Left ventricle myocardium superior (tissue), 1 donor: ENCODE results near the gene NDOR1. TPM values are rescaled to one million over a fixed set of nuclear protein-coding genes. Genes with fewer than 3 reads are reported as not detected.

ENCODE experiments used
- ATAC-seq: fragments of 200-7000 bp; cut with Tn5 transposase; one replicate; pipeline ENCODE4 v1.9.1; 2020; ENCODE audit warnings: mild to moderate bottlenecking, moderate library complexity
- DNase-seq: peaks from one replicate; pipeline ENCODE4 v3.0.0-alpha.2; 2020
- intact Hi-C: fragments of 100-400 bp; cut with micrococcal nuclease; formaldehyde crosslinking; loops from one replicate; pipeline ENCODE4 v1.11.0; 2022
- total RNA-seq: library from RNA; stranded (reverse); fragmentation: NEBNext Ultra II Directional; extraction: Animal tissue kit (Norgen Biotek cat#: 25700); gene quantifications from one replicate; pipeline ENCODE4 v1.2.1, GENCODE V29; 2021
- donor health status: DM: no; HTN: yes; CAD: no; lungs with severe emphysema.

Gene NDOR1
- total RNA-seq, 1 donor from 2014 or later = 5.7 TPM

- peak; percentile 86 for DNase-seq
- intact Hi-C loops = no loop called here
- peak; percentile 32 for ATAC-seq
Observed at GRCh38 chr9:137227054-137227852, 21.8 kb downstream of the NDOR1 start, which contains the start of gene RNF224. RNF224 (plus strand) TSS chr9:137227502; CDS start chr9:137228336, 834 bp downstream.

GRCh38 chr9:137227853-137228505, 22.5 kb downstream of the NDOR1 start:
- ATAC-seq = no peak
- intact Hi-C loops = no loop called here
- no peak for DNase-seq

GRCh38 chr9:137228506-137228967, 23.0 kb downstream of the NDOR1 start:
- DNase-seq (no peak), ATAC-seq (no peak)
- intact Hi-C loops = no loop called here

GRCh38 chr9:137228968-137229896, 23.7 kb downstream of the NDOR1 start:
- intact Hi-C loops = no loop called here
- DNase-seq (no peak), ATAC-seq (no peak)

- intact Hi-C loops = loop anchor here (10.0 kb wide), 1 partner anchor 105 kb away; no protein-coding TSS in a partner anchor
- DNase-seq (no peak), ATAC-seq (no peak)
Observed at GRCh38 chr9:137229903-137230704, 24.6 kb downstream of the NDOR1 start.

- no peak for DNase-seq
- intact Hi-C loops = loop anchor here (10.0 kb wide), 1 partner anchor 106 kb away; no protein-coding TSS in a partner anchor
- no peak for ATAC-seq
Observed at GRCh38 chr9:137230705-137231371, 25.3 kb downstream of the NDOR1 start, which contains the start of gene SLC34A3. SLC34A3 (plus strand) TSS chr9:137230901; CDS start chr9:137231703, 802 bp downstream.

GRCh38 chr9:137231372-137232039, 26.0 kb downstream of the NDOR1 start:
- intact Hi-C loops = loop anchor here (10.0 kb wide), 1 partner anchor 107 kb away; no protein-coding TSS in a partner anchor
- ATAC-seq (no peak), DNase-seq (no peak)

GRCh38 chr9:137232101-137232500, 26.6 kb downstream of the NDOR1 start:
- intact Hi-C loops = loop anchor here (10.0 kb wide), 1 partner anchor 107 kb away; no protein-coding TSS in a partner anchor
- DNase-seq (no peak), ATAC-seq (no peak)

- intact Hi-C loops = loop anchor here (10.0 kb wide), 1 partner anchor 108 kb away; no protein-coding TSS in a partner anchor
- ATAC-seq = no peak
Observed at GRCh38 chr9:137232510-137232909, 27.0 kb downstream of the NDOR1 start.

GRCh38 chr9:137233143-137233980, 27.9 kb downstream of the NDOR1 start:
- no peak for ATAC-seq
- DNase-seq = no peak
- intact Hi-C loops = loop anchor here (10.0 kb wide), 1 partner anchor 109 kb away; no protein-coding TSS in a partner anchor

More at GRCh38 chr9:137232510-137232909, 27.0 kb downstream of the NDOR1 start:
- DNase-seq = no peak

- ATAC-seq (no peak), DNase-seq (no peak)
- intact Hi-C loops = loop anchor here (10.0 kb wide), 1 partner anchor 109 kb away; no protein-coding TSS in a partner anchor
Observed at GRCh38 chr9:137234055-137234697, 28.7 kb downstream of the NDOR1 start.

- no peak for DNase-seq
- no peak for ATAC-seq
- intact Hi-C loops = loop anchor here (10.0 kb wide), 1 partner anchor 110 kb away; no protein-coding TSS in a partner anchor
Observed at GRCh38 chr9:137234758-137235423, 29.4 kb downstream of the NDOR1 start.

- intact Hi-C loops = loop anchor here (10.0 kb wide), 1 partner anchor 111 kb away; no protein-coding TSS in a partner anchor
Observed at GRCh38 chr9:137235424-137236237, 30.1 kb downstream of the NDOR1 start.

More at GRCh38 chr9:137235424-137236237, 30.1 kb downstream of the NDOR1 start:
- no peak for ATAC-seq
- DNase-seq = no peak
